PFSK-1 (cell line): Measurements from ENCODE around the gene COG7.

Experiments
- FOXP2 ChIP-seq: optimal IDR thresholded peaks from 2 replicates; pipeline ENCODE3; 2011; ENCODE audit warnings: borderline replicate concordance, control low read depth, inconsistent platforms; ENCODE audit not compliant: insufficient read depth; ENCODE audit errors: extremely low read length, extremely low read depth
- POLR2AphosphoS5 ChIP-seq: IDR thresholded peaks from 2 replicates; pipeline ENCODE4 v1.6.1; 2012; ENCODE audit warnings: low read depth, mild to moderate bottlenecking, control low read depth, low read length, moderate library complexity
- SIN3A ChIP-seq: IDR thresholded peaks from 2 replicates; pipeline ENCODE4 v1.6.1; 2012; ENCODE audit warnings: mild to moderate bottlenecking, low read length, moderate library complexity, borderline replicate concordance; ENCODE audit not compliant: insufficient read depth
- TAF1 ChIP-seq: IDR thresholded peaks from 2 replicates; pipeline ENCODE4 v1.6.1; 2012; ENCODE audit warnings: low read length, control low read depth, borderline replicate concordance; ENCODE audit not compliant: insufficient read depth
- TF ChIP-seq, protein P1 (sequence below), 2 experiments: IDR thresholded peaks; 2 replicates each; pipeline versions ENCODE4 v1.6.1 to v1.8.0; 2011 to 2012; ENCODE audit warnings: low read depth in 2 of 2, low read length in 2 of 2, control low read depth in 1 of 2, inconsistent platforms in 1 of 2, mild to moderate bottlenecking in 1 of 2, moderate library complexity in 1 of 2; ENCODE audit not compliant: insufficient read depth in 1 of 2

The COG7 gene

DNA sequence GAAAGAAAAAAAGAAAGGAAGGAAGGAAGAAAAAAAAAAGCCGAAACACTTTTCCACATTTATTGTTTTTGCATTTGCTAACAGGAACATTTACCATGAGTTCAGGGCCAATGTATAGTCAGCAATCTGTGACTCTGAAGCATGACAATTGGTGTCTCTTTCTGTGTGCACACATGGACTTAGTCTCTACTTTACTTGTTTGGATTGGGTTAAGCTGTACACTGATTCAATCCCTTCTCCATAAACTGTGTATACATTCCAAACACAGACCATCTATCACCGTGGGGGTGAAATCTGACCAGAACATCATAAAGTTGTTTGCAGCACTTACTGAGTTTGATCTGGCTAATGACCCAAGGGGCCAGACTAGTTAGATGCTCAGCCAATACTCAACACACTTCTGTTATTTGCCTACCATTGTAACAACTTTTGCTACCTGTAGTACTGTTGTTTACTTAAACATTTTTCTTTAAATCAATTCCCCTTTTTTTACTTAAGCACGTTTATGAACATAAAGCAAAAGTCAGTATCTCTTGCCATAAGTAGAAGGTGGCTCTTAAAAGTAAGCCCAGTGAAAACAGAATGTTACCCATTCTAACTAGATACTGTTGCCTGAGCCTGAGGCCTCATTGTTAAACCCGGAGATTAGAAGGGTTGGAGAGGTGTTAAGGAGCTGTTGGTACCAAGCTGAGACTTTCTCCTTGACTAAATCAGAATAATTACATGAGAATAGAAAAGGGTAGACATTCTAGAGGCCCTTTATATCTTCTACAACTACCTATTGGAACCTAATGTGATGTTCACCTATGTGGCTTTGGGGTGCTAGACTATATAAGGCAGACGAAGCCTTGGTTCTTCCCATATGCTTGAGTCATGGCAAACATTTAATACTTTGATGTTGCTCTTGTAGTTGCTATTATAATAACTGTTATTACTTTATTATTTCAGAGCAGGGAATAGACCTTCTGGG lies 109.1 kb downstream of the COG7 start:
- TF ChIP-seq TAF1 (no peak), POLR2AphosphoS5 (no peak), SIN3A (no peak), FOXP2 (no peak)

DNA sequence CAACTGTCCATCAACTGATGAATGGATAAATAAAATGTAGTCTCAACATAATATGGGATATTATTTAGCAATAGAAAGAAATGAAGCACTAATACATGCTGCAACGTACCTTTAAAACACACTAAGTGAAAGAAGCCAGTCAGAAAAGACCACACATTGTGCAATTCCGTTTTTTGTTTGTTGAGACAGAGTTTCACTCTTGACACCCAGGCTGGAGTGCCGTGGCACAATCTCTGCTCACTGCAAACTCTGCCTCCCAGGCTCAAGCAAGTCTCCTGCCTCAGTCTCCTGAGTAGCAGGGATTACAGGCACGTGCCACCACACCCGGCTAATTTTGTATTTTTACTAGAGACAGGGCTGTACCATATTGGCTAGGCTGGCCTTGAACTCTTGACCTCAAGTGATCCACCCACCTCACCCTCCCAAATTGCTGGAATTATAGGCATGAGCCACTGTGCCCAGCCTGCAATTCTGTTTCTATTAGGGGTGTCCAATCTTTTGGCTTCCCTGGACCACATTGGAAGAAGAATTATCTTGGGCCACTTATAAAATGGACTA lies 110.8 kb downstream of the COG7 start:
- no peak for TF ChIP-seq SIN3A
- TF ChIP-seq, protein P1, sequence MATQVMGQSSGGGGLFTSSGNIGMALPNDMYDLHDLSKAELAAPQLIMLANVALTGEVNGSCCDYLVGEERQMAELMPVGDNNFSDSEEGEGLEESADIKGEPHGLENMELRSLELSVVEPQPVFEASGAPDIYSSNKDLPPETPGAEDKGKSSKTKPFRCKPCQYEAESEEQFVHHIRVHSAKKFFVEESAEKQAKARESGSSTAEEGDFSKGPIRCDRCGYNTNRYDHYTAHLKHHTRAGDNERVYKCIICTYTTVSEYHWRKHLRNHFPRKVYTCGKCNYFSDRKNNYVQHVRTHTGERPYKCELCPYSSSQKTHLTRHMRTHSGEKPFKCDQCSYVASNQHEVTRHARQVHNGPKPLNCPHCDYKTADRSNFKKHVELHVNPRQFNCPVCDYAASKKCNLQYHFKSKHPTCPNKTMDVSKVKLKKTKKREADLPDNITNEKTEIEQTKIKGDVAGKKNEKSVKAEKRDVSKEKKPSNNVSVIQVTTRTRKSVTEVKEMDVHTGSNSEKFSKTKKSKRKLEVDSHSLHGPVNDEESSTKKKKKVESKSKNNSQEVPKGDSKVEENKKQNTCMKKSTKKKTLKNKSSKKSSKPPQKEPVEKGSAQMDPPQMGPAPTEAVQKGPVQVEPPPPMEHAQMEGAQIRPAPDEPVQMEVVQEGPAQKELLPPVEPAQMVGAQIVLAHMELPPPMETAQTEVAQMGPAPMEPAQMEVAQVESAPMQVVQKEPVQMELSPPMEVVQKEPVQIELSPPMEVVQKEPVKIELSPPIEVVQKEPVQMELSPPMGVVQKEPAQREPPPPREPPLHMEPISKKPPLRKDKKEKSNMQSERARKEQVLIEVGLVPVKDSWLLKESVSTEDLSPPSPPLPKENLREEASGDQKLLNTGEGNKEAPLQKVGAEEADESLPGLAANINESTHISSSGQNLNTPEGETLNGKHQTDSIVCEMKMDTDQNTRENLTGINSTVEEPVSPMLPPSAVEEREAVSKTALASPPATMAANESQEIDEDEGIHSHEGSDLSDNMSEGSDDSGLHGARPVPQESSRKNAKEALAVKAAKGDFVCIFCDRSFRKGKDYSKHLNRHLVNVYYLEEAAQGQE (IDR thresholded peaks at IDR 0.05; ENCODE audit: insufficient read depth in 1 of 2, low read depth in 2 of 2, low read length in 2 of 2), result no peak
- TF ChIP-seq TAF1, result no peak
- TF ChIP-seq POLR2AphosphoS5, result no peak
- no peak for TF ChIP-seq FOXP2

DNA sequence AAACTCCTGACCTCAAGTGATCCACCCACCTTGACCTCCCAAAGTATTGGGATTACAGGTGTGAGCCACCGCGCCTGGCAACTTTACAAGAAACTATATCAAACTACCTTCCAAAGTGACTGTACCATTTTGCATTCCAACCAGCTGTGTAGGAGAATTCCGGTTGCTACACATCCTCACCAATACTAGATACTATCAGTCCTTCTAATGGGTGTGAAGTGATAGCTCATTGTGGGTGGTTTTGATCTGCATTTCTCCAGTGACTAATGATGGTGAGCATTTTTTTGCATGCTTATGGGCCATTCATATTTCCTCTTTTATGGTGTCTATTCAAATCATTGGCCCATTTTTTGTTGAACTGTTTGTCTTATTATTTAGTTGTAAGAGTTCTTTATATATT lies 113.2 kb downstream of the COG7 start:
- TF ChIP-seq, protein P1 (IDR thresholded peaks at IDR 0.05; ENCODE audit: insufficient read depth in 1 of 2, low read depth in 2 of 2, low read length in 2 of 2), result no peak
- no peak for TF ChIP-seq SIN3A
- TF ChIP-seq POLR2AphosphoS5, result no peak
- TF ChIP-seq FOXP2, result no peak
- no peak for TF ChIP-seq TAF1
